22Rv1 (cell line): ENCODE data around the gene SCYL3.

Source experiments
- CTCF ChIP-seq: fragments of 450-650 bp; IDR thresholded peaks from 2 replicates; pipeline ENCODE4 v1.5.1; 2017; ENCODE audit warnings: mild to moderate bottlenecking
- ZFX ChIP-seq: fragments of 450-650 bp; IDR thresholded peaks from 2 replicates; pipeline ENCODE4 v1.6.1; 2017; ENCODE audit warnings: antibody characterized with exemption, borderline replicate concordance

GRCh38 chr1:169844941-169845608 is 48.6 kb downstream of the SCYL3 start:
- TF ChIP-seq CTCF = no peak
- no peak for TF ChIP-seq ZFX
